WTC11 (cell line): Measurements from ENCODE around the gene DOK7.

Experiments used
- ATF1 ChIP-seq: sonication (generic); formaldehyde crosslinking; IDR thresholded peaks from 2 replicates; pipeline ENCODE4 v1.8.1; 2023; ENCODE audit warnings: mild to moderate bottlenecking, moderate library complexity, missing genetic modification reagents
- CTCF ChIP-seq: fragments of 200-600 bp; IDR thresholded peaks from 2 replicates; pipeline ENCODE4 v1.8.0; 2022; ENCODE audit warnings: antibody characterized with exemption
- PRDM15 ChIP-seq: sonication (generic); formaldehyde crosslinking; IDR thresholded peaks from 2 replicates; pipeline ENCODE4 v1.8.0; 2022; ENCODE audit warnings: missing genetic modification reagents
- TEAD4 ChIP-seq: sonication (generic); formaldehyde crosslinking; IDR thresholded peaks from 2 replicates; pipeline ENCODE4 v1.8.0; 2022; ENCODE audit warnings: mild to moderate bottlenecking, missing genetic modification reagents

- TF ChIP-seq CTCF = no peak
- TF ChIP-seq ATF1 (CRISPR knock-in tag) = no peak
- no peak for TF ChIP-seq TEAD4 (CRISPR knock-in tag)
- TF ChIP-seq PRDM15 (CRISPR knock-in tag) = no peak
Measured at GRCh38 chr4:3522326-3522640, 59.2 kb downstream of the DOK7 start.
